Neural cell (in vitro differentiated cells): ENCODE results near the gene CTCF.

Source experiments
- CTCF ChIP-seq: fragments of 450-650 bp; IDR thresholded peaks from 2 replicates; pipeline ENCODE4 v1.5.1; 2014; ENCODE audit warnings: antibody characterized with exemption, mild to moderate bottlenecking, moderate library complexity; ENCODE audit not compliant: poor library complexity, severe bottlenecking
- EP300 ChIP-seq: fragments of 450-650 bp; conservative IDR thresholded peaks from 2 replicates; pipeline ENCODE4 v1.6.1; 2014; ENCODE audit warnings: antibody characterized with exemption, mild to moderate bottlenecking, moderate library complexity; ENCODE audit not compliant: poor library complexity, severe bottlenecking
- EZH2 ChIP-seq: fragments of 200-600, 300-800 bp; shearing (Covaris generic), sonication (generic); IDR thresholded peaks from 2 replicates; pipeline ENCODE4 v1.6.1; 2014; ENCODE audit warnings: antibody characterized with exemption, low read length, borderline replicate concordance, mild to moderate bottlenecking; ENCODE audit not compliant: insufficient read depth, poor library complexity, severe bottlenecking
- POLR2AphosphoS5 ChIP-seq: IDR thresholded peaks from 2 replicates; pipeline ENCODE4 v1.6.1; 2012

- TF ChIP-seq POLR2AphosphoS5 (no peak), CTCF (peak; percentile 85), EP300 (no peak), EZH2 (no peak)
Measured at GRCh38 chr16:67546761-67547422, 15.4 kb upstream of the CTCF start.
